A673 (cell line): ENCODE data around the gene HNRNPA0.

Experiments
- EZH2 ChIP-seq: fragments of 200-600 bp; sonication (generic); IDR thresholded peaks from 2 replicates; pipeline ENCODE4 v1.6.1; 2017; ENCODE audit warnings: borderline replicate concordance, low read depth, mild to moderate bottlenecking, mixed read lengths, antibody characterized with exemption, low read length; ENCODE audit not compliant: poor library complexity, severe bottlenecking
- TF ChIP-seq, protein P1 (sequence below): fragments of 300-800, 200-600 bp; sonication (generic); conservative IDR thresholded peaks from 2 replicates; pipeline ENCODE4 v1.5.1; 2017; ENCODE audit warnings: low read depth, mild to moderate bottlenecking, antibody characterized with exemption, low read length, moderate library complexity, mixed read lengths

- TF ChIP-seq, protein P1, sequence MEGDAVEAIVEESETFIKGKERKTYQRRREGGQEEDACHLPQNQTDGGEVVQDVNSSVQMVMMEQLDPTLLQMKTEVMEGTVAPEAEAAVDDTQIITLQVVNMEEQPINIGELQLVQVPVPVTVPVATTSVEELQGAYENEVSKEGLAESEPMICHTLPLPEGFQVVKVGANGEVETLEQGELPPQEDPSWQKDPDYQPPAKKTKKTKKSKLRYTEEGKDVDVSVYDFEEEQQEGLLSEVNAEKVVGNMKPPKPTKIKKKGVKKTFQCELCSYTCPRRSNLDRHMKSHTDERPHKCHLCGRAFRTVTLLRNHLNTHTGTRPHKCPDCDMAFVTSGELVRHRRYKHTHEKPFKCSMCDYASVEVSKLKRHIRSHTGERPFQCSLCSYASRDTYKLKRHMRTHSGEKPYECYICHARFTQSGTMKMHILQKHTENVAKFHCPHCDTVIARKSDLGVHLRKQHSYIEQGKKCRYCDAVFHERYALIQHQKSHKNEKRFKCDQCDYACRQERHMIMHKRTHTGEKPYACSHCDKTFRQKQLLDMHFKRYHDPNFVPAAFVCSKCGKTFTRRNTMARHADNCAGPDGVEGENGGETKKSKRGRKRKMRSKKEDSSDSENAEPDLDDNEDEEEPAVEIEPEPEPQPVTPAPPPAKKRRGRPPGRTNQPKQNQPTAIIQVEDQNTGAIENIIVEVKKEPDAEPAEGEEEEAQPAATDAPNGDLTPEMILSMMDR, result no peak
- TF ChIP-seq EZH2, result no peak
Observed at GRCh38 chr5:137714494-137714893, 39.7 kb downstream of the HNRNPA0 start.
